ENCODE results near the gene IP6K1.
"Not testable (repeated sequence)": the region's sequence is repeated elsewhere in the genome, so short reads cannot be mapped to it uniquely, and the experiment has no call there.

IP6K1 gene

DNA sequence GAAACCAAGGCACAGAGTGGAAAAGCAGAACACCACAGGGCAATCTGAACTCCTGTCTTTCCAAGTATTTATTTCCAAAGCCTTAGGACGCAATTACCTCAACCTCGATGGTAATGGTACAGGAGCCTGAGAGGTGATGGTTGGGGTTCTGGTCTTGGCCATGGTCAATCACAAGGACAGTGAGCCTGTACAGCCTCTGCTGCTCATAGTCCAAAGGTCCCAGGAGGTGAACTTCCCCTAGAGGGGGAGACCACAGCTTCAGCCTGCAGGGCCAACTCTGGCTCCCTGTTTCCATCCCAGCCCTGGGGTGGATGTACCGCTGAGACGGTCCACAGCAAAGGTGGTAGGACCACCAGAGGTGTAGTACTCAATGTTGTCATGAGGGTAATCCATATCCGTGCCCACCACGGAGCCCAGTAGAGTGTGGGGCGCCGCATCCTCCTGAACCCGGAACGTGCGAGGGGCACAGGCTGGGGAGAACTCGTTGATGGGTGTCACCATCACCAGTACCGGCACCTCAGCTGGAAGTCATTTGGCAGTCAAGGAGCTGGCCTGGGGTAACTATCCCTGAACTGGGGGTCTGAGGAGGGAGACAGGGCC is 7.2 kb upstream of the IP6K1 start:
- DNase-seq, result no peak

DNA sequence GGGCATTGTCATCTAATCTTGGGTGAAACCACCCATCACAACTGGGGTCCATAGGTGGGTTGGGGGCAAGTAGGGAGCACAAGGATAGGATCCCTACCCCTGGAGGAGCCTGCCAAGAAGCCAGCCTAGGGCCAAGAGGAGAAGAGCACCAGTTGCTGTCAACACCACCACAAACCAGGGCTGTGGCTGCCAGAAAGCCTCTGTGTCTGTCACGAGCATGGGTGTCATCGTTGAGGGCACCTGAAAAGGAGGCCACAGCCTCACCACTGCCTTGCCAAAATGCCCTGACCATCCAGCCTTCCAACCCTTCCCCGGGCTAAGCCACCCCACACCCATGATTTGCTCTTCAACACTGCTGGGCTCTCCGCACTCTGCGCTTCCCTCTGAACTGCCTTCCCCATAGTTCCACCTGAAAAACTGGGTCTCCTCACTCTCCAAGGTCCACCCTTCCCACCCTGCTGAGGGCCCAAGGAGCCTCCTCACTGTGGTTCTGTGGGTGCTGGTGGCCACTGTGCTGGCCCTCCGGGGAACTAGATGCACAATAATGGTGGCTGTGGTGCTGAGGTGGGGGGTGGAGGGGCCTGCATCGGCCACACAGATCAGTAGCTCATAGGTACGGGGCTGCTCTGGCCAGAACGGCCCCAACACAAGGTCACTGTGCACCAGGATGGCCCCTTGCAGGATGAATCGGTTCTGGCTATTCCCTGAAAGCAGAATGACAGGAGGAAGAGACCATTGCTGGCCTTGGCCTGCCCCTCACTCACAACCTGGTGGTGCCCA is 6.2 kb upstream of the IP6K1 start:
- DNase-seq, result no peak

DNA sequence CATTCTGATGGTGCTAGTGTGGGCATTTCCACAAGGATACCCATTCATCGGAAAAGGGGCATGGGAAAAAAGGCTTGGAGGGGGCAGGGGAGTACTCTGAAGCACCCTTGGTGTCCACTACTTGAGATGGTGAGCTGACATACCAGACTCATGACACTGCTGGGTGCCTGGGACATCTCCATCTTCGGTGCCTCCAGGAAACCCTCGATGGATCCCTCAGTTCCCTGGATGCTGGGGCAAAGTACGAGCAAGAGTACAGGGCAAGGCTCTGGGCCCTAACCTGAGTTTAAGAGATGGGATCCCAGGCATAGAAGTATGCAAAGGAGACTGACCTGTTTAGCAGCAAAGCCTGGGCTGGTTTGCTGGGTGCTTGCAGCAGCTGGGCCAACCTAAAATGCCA is 5.2 kb upstream of the IP6K1 start:
- DNase-seq, result no peak

DNA sequence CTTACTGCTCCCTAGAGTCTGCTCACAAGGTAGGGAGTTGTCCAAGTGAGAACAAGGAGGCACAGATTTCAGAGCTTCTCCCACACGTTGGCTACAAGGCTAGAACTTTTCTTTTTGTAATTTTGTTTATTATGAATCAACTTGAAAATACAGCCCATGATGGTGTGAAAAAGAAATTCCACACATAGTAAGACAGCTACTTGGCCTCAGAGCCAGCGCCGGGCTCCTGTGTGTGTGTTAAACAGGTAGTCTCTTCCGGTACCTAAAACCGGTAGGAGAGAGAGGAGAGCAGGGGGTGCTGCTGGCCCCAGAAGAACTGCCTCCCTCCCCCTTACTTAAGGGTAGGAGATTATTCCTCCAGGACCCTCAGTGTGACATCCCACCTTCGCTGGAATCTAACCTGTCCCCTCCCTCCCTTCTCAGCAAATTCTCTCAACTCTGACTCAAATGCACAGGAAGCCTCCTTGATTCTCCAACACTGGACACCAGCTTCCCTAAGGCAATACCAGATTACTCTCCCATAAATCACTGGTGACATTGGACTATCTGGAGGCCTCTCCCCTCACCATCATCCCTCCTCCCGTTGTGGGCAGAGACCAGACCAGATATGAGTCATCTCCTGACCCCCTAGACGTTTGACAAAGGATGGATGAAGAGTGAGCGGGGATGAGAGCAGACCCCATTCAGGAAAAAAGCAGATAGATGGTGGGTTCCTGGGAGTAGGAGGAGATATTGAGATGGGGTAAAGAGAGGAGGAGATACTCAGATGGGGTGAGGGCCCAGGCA is 4.5 kb upstream of the IP6K1 start:
- no peak for DNase-seq

DNA sequence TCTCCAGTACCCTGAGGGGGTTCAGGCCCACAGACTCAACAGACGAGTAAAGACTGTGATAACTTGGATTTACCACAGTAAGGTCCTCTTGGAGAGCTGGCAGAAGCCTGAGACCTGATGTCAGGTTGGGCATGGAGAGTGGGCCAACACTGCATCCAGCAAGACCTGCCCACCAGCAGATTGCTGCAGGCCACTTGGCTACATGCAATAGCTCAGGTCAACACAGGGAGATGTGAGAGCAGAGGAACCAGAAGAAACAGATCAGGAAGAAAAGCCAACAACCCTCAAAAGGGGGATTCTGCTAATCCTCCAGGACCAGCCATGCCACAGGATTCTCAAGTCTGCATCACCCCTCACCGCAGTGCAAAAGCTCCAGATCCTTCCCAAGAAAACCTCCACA is 1.7 kb upstream of the IP6K1 start:
- DNase-seq, result no peak

DNA sequence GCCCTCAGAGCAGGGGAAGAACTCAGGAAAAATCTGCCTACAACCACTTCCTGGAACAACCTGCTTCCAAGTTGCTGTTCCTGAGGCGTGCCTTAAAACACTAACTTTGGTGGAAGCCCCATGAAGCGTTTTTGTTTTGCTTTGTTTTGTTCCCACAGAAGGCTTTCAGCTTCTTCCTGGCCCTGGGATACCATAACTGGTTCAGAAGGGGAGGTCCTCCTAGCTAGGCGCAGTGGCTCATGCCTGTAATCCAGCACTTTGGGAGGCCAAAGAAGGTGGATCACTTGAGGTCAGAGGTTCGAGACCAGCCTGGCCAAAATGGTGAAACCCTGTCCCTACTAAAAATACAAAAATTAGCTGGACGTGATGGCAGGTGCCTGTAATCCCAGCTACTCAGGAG is 1.2 kb upstream of the IP6K1 start:
- DNase-seq, result no peak

DNA sequence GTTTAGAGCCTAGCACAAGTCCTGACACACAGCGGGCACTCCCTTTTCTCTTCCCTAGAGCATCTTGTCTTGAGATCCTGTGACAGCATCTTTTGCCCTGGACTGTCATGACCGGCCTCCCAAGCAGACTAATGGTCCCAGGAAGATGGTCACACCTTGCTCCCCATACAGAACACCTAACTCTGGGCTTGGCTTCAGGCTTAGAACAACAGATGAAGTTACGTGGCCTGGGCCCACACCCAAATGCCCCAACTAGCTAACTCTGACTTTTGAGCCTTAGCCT is 781 bp upstream of the IP6K1 start:
- no peak for DNase-seq

DNA sequence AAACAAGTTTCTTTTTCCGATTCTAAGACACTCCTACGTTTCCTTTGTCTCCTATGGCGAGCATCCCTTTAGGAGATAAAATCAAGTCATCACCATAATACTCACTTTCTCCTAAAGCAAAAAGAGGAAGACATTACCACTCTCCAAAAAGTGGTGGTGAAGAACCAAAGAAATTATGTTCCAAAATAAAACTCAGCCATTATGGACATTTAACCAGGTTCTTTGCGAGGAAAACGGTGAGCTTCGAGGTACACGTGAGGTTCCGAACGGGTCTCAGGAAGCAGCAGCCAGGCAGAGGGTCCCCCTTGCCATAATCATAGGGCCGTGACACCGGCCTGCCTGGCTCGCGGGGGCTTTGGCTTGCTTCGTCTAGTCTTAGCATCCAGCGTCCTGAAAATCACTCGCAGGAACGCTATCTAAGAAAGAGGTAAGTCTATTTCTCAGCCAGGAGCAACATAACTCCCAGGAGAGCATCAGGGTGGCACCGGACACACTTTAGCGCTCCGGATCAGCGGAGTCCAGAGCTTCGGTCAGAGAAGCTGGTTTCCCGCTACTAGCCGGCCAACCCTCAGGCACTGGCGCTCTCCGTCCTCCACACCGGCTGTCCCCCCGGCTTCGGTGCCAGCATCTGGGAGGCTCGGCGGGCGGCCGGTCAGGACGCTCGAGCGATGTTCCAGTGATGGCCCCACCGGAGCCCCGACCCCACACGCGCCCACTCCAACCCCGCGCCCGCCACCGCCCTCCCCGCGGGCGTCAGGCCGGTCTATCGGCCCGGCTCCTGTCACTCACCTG is 581 bp downstream of the IP6K1 start:
- no peak for DNase-seq

DNA sequence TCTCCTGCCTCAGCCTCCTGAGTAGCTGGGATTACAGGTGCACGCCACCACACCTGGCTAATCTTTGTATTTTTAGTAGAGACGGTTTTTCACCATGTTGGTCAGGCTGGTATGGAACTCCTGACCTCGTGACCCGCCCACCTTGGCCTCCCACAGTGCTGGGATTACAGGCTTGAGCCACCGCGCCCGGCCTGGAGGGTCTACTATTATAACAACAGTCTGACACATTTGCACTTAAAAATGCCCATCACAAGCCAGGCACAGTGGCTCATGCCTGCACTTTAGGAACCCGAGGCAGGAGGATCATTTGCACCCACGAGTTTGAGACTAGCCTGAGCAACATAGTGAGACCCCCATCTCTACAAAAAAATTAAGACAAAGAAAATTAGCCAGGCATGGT is 4.1 kb downstream of the IP6K1 start:
- DNase-seq, result not testable (repeated sequence)

DNA sequence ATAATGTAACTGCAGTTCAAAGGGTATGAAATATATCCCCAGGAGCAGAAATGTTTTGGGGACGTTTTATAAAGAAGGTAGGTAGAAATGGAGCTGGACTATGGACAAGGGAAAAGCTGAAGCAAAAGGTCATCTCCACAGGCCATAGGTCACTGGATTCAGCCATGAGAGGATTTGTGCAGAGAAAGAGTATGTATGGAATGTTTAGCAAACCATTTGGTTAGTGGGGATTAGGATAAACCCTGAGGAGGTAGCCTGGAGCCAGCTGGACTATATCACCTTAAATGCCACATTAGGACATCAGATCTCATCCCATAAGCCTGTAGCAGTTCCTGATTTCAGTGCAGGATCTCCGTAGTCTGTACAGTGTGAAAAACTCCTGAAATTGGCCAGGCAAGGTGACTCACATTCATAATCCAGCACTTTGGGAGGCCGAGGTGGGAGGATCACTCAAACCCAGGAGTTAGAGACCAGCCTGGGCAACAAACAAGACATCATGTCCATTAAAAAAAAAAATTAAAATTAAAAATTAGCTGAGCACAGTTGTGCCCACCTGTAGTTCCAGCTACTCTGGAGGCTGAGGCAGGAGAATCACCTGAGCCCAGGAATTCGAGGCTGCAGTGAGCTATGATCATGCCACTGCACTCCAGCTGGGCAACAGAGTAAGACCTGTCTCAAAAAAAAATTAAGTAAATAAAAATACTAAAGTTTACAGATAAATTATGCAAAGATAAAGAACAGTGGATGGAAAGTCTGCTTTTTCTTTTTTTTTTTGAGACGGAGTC is 4.7 kb downstream of the IP6K1 start:
- no peak for DNase-seq

DNA sequence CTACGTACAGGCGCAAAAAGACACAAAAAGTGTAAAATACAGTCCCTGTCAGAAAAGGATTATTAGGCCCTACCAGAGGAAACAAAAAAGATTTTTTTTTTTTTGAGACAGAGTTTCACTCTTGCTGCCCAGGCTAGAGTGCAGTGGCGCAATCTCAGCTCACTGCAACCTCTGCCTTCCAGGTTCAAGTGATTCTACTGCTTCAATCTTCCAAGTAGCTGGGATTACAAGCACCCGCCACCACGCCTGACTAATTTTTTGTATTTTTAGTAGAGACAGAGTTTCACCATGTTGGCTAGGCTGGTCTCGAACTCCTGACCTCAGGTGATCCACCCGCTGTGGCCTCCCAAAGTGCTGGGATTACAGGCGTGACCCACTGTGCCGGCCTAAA is 5.4 kb downstream of the IP6K1 start:
- not testable (repeated sequence) for DNase-seq

DNA sequence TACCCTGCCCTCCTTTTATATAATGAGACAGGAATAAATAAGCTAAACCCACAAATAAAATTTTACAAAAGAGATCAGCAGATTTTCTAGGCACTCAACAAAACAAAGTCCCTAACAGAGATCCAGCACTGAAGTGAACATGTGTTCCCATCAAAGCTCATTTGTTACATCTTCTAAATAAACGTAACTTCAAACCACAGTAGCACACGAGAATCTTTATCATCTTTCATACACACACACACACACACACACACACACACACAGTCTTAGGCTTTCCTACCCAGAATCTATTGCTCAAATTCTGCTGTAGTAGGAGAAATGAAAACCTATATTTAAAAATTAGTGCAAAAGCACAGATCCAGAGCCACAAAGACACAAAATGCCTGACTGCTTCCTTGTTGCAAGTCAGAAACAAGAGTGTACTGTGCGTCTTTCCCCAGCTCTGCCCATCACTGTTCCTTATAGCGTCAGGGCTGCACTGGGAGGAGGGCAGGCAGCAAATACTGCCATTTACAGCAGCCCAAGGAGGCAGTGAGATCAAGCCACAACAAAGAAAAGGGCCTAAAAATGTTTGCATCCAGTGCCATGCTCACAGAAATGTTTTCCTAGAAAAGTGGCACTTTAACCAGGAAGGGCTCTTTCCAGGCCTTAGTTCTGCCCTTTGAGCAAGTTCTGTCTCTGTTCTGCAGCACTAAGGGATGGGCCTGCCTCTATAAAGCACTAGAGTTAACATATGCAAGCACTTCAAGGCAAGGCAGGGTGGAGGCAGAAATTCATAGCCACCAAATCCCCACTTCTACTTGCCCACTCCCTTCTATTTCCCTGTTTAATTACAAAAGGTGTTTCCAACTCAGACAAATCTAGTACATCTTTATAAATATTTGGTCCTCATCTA is 6.0 kb downstream of the IP6K1 start:
- DNase-seq, result no peak

DNA sequence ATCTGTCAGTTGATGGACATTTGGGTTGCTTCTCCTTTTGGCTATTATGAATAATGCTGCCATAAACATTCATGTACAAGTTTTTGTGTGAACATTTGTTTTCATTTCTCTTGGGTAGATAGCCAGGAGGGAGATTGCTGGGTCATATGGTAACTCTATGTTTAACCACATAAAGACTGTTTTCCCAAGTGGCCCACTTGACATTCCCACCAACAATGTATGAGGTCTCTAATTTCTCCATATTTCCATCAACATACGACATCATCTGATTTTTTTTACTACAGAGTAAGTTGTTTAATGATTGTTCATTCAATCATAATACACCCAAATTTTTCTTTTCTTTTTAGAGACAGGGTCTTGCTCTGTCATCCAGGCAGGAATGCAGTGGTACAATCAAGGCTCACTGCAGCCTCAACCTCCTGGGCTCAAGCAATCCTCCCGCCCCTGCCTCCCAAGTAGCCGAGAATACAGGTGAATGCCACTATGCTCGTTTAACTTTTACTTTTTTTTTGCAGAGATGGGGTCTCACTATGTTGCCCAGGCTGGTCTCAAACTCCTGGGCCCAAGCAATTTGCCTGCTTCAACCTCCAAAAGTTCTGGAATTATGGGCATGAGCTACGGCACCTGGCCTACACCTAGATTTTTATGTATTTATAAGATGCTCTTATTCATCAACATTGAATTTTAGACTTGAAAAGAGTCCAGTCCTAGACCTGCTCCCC is 6.8 kb downstream of the IP6K1 start:
- DNase-seq, result no peak

DNA sequence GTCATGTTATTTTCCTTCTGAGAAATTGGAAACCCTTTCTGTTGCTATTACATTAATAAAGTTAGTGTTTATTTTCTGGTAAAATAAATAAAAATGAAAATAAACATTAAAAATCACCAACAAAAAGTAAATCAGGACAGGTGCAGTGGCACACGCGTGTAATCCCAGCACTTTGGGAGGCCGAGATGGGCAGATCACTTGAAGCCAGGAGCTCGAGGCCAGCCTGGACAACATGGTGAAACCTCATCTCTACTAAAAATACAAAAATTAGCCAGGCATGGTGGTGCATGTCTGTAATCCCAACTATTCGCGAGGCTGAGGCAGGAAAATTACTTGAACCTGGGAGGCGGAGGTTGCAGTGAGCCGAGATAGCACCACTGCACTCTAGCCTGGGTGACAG is 10.2 kb downstream of the IP6K1 start:
- DNase-seq, result not testable (repeated sequence)

DNA sequence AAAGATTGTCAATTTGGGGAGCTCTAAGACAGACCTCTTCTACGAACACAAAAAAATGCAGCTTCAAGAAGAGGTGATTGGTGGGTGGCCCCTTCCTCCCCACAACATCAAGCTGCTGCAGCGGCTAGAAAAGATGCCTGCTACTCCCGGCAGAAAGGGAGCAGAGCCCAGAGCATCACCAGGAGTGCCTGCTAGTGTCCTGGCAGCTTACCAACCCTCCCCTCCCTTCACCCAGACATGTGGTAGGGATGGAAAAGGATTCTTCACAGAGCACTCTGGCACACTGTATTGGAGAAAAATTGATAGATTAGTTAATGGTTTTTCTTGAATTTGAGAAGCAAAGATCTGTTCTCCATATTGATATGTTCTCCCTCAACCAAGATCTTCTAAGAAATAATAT is 10.8 kb downstream of the IP6K1 start:
- peak; percentile 13 for DNase-seq

DNA sequence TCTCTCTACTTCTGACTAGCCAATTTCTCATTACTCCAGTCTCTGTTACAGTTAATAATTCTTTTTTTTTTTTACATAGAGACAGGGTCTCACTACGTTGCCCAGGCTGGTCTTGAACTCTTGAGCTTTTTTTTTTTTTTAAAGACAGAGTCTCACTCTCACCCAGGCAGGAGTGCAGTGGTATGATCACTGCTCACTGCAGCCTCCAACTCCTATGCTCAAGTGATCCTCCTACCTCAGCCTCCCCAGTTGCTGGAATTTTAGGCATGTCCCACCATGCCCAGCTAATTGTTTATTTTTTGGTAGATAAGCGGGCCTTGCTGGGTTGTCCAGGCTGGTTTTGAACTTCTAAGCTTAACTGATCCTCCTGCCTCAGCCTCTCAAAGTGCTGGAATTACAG is 13.6 kb downstream of the IP6K1 start:
- DNase-seq, result no peak

DNA sequence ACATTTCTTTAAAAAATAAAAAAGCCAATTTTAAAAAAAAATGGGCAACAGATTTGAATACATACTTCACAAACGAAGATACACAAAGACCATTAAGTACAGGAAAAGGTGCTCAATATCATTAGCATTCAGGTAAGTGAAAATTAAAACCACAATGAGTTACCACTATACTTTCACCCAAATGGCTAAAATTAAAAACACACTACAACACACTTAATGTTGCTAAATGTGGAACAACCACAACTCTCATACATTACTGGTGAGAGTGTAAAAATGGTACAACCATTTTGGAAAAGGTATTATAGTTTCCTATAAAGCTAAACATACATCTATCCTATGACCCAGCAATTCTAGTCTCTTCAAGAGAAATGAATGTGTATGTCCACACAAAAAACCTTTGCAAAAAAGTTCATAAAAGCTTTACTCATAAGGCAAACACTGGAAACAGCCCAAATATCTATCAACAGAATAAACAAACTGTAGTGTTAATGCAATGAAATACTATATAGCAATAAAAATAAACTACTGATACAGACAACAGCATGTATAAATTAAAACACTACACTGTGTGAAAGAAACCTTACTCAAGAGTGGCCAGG is 14.9 kb downstream of the IP6K1 start:
- DNase-seq, result no peak

DNA sequence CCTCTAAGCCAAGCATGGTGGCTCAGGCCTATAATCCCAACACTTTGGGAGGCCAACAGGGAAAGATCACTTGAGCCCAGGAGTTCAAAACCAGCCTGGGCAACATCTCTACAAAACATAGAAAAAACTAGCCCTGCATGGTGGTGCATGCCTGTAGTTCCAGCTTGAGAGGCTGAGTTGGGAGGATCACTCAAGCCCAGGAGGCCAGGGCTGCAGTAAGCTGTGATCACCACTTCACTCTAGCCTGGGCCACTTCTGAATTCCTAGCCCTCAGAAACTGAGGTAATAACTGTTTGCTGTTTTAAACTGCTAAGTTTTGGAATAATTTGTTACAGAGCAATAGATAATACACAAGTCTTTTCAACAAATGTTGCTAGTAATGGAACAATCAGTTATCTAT is 16.4 kb downstream of the IP6K1 start:
- no peak for DNase-seq

DNA sequence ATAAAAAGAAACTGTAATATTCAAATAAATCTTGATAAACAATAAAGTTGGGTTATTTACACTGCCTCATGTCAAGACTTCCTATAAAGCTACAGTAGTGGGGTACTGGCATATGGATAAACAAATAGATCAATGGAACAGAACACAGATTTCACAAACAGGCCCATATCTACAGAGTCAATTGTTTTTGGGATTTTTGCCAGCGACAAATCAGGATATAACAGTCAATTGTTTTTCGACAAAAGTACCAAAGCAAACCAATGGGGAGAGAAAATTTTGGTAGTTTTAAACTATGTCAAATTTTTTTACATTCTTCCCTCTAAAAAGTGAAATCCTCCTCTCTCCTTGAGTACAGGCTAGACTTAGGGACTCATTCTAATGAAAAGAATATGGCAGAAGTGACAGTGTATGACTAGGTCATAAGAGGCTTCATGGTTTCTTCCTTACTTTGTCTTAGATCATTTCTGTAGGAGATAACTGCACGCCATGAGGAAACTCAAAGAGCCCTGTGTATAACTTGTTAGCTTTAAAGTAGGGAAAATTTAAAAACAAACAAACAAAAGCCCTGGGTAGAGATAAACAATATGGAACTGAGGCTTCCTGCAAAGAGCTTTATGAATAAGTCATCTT is 16.9 kb downstream of the IP6K1 start:
- no peak for DNase-seq

DNA sequence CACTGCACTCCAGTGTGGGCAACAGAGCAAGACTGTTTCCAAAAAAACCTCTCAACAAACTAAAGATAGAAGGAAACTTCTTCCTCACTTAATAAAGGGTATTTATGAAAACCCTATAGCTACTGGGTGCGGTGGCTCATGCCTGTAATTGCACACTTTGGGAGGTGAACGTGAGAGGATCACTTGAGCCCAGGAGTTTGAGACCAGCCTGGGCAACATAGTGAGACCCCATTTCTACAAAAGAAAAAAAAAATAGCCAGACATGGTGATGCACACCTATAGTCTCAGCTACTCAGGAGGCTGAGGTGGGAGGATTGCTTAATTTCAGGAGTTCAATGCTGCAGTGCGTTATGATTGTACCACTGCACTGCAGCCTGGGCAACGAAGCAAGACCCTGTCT is 22.4 kb downstream of the IP6K1 start:
- no peak for DNase-seq
